Transverse colon (tissue), 4 donors: Measurements from ENCODE around the gene AVEN. TPM values are rescaled to one million over a fixed set of nuclear protein-coding genes. Genes with fewer than 3 reads are reported as not detected.

ENCODE experiments used
- DNase-seq: peaks from one replicate; pipeline ENCODE4 v3.0.0-alpha.2; 2019
- H3K27ac ChIP-seq, 4 donors: fragments of 200-600 bp; sonication (generic); 2 replicates each; pipeline ENCODE4 v1.5.1; 2016 to 2018; ENCODE audit warnings: inconsistent platforms in 4 of 4
- H3K27me3 ChIP-seq: fragments of 200-600 bp; sonication (generic); 2 replicates; pipeline ENCODE4 v1.5.1; 2017; ENCODE audit warnings: inconsistent platforms
- H3K36me3 ChIP-seq, 4 donors: fragments of 200-600 bp; sonication (generic); 2 replicates each; pipeline ENCODE4 v1.5.1; 2017 to 2019; ENCODE audit warnings: inconsistent platforms in 4 of 4
- H3K4me1 ChIP-seq, 4 donors: fragments of 200-600 bp; sonication (generic); 2 replicates each; pipeline ENCODE4 v1.5.1; 2017 to 2020; ENCODE audit warnings: inconsistent platforms in 4 of 4
- H3K4me3 ChIP-seq, 4 donors: fragments of 200-600 bp; sonication (generic); 1 replicate in 1 of 4; 2 replicates in 3 of 4; pipeline versions ENCODE4 v1.5.1 to v1.6.1; 2017 to 2019; ENCODE audit warnings: inconsistent platforms in 4 of 4
- H3K9me3 ChIP-seq, 2 donors: fragments of 200-600 bp; sonication (generic); 2 replicates each; pipeline ENCODE4 v1.5.1; 2017 to 2019; ENCODE audit warnings: inconsistent platforms in 2 of 2
- CTCF ChIP-seq, 5 experiments: fragments of 200-600 bp in 3 of 5; fragments of 450-650 bp in 2 of 5; sonication (generic) in 3 of 5; IDR thresholded peaks; 1 replicate in 2 of 5; 2 replicates in 3 of 5; pipeline ENCODE4 v1.5.1; 2016 to 2017; ENCODE audit warnings: antibody characterized with exemption in 5 of 5, inconsistent platforms in 3 of 5, mild to moderate bottlenecking in 2 of 5, moderate library complexity in 1 of 5
- EP300 ChIP-seq: sonication (generic); formaldehyde crosslinking; IDR thresholded peaks from one replicate; pipeline ENCODE4 v1.6.1; 2017; ENCODE audit warnings: antibody characterized with exemption, low read depth
- POLR2A ChIP-seq: fragments of 450-650 bp; IDR thresholded peaks from one replicate; pipeline ENCODE4 v1.6.1; 2016; ENCODE audit warnings: antibody characterized with exemption, mild to moderate bottlenecking, moderate library complexity
- POLR2AphosphoS5 ChIP-seq, 3 donors: sonication (generic); formaldehyde crosslinking; IDR thresholded peaks; one replicate each; pipeline ENCODE4 v1.6.1; 2016; ENCODE audit warnings: antibody characterized with exemption in 3 of 3
- WGBS, 2 donors: methylation state at CpG; one replicate each; pipeline ENCODE4 v1.1.5; 2018; ENCODE audit warnings: low coverage in 1 of 2; 5-methylcytosine and 5-hydroxymethylcytosine counted together
- in situ Hi-C, 4 donors: fragments of 200-750 bp; cut with MboI; loops; one replicate each; pipeline versions ENCODE4 v1.15.0 to v1.15.1; 2017; ENCODE audit warnings: low sequenced_read_pairs in 3 of 4, low pct_ligation_motif_present in 1 of 4, low pct_unique_long_range_greater_than_20kb in 1 of 4
- intact Hi-C: fragments of 100-400 bp; cut with DNase I; formaldehyde crosslinking; loops from one replicate; pipeline ENCODE4 v1.15.1; 2023; ENCODE audit warnings: low total_unique reads
- total RNA-seq, 4 donors: library from RNA; depleted of rRNA; stranded (reverse); fragments of >200 nt; gene quantifications; one replicate each; pipeline ENCODE4 v1.1.0, GENCODE V29; 2016

Gene AVEN
- total RNA-seq, 4 donors from 2014 or later = 4.9 to 21.3 (median 7.6) TPM

GRCh38 chr15:33987444-33987843 is 51.6 kb downstream of the AVEN start:
- no peak for DNase-seq
- in situ Hi-C loops = loop anchor here in 1 of 4 donors (25.0 kb wide), 1 partner anchor 250 kb away; no protein-coding TSS in a partner anchor
- Histone ChIP-seq H3K9me3 (no peaks in the 10 kb centered on the region), H3K4me1 (peaks cover 0 to 6% (median 0%) of the 10 kb centered on the region in 4 donors), H3K27ac (no peak overlapping the region), H3K36me3 (no peaks in the 10 kb centered on the region), H3K4me3 (no peak overlapping the region), H3K27me3 (no peaks in the 10 kb centered on the region)
- WGBS, 2 donors = 98 to 100% methylated on average over 2 to 3 of the region's 3 CpGs
- intact Hi-C loops = no loop called here
- TF ChIP-seq CTCF (IDR thresholded peaks at IDR 0.05) (no peak), POLR2A (no peak), POLR2AphosphoS5 (IDR thresholded peaks at IDR 0.05) (no peak), EP300 (no peak)

GRCh38 chr15:33985751-33986150 is 53.3 kb downstream of the AVEN start:
- in situ Hi-C loops = loop anchor here in 1 of 4 donors (25.0 kb wide), 1 partner anchor 248 kb away; no protein-coding TSS in a partner anchor
- TF ChIP-seq CTCF (IDR thresholded peaks at IDR 0.05) (no peak), EP300 (no peak), POLR2AphosphoS5 (IDR thresholded peaks at IDR 0.05) (no peak), POLR2A (no peak)
- WGBS, 2 donors = 67% methylated on average over 3 of the region's 3 CpGs; no CpG with 5 or more reads in 1 of the 2 donors

GRCh38 chr15:33985287-33985686 is 53.7 kb downstream of the AVEN start:
- in situ Hi-C loops (loop anchor here in 1 of 4 donors (25.0 kb wide), 1 partner anchor 248 kb away; no protein-coding TSS in a partner anchor), intact Hi-C loops (no loop called here)
- WGBS, 2 donors = 50 to 57% methylated on average over 1 of the region's 1 CpG
- no peak overlapping the region for H3K27ac ChIP-seq
- TF ChIP-seq POLR2A (no peak), POLR2AphosphoS5 (IDR thresholded peaks at IDR 0.05) (no peak), CTCF (IDR thresholded peaks at IDR 0.05) (no peak), EP300 (no peak)
- no peak for DNase-seq
- H3K36me3 ChIP-seq = no peaks in the 10 kb centered on the region
- no peaks in the 10 kb centered on the region for H3K9me3 ChIP-seq
- H3K27me3 ChIP-seq = no peaks in the 10 kb centered on the region
- peaks cover 0 to 6% (median 0%) of the 10 kb centered on the region in 4 donors for H3K4me1 ChIP-seq
- H3K4me3 ChIP-seq = no peak overlapping the region

More at GRCh38 chr15:33985751-33986150, 53.3 kb downstream of the AVEN start:
- DNase-seq = no peak
- Histone ChIP-seq H3K4me3 (no peak overlapping the region), H3K36me3 (no peaks in the 10 kb centered on the region), H3K27me3 (no peaks in the 10 kb centered on the region), H3K27ac (no peak overlapping the region), H3K4me1 (peaks cover 0 to 6% (median 0%) of the 10 kb centered on the region in 4 donors), H3K9me3 (no peaks in the 10 kb centered on the region)
- intact Hi-C loops = no loop called here

GRCh38 chr15:33982516-33982915 is 56.5 kb downstream of the AVEN start:
- intact Hi-C loops (no loop called here), in situ Hi-C loops (loop anchor here in 1 of 4 donors (25.0 kb wide), 1 partner anchor 245 kb away; no protein-coding TSS in a partner anchor)
- no peaks in the 10 kb centered on the region for H3K36me3 ChIP-seq
- no peak overlapping the region for H3K27ac ChIP-seq
- no peak overlapping the region for H3K4me3 ChIP-seq
- no peaks in the 10 kb centered on the region for H3K27me3 ChIP-seq
- no peak for TF ChIP-seq EP300
- TF ChIP-seq CTCF (IDR thresholded peaks at IDR 0.05) = no peak
- TF ChIP-seq POLR2AphosphoS5 (IDR thresholded peaks at IDR 0.05) = no peak
- TF ChIP-seq POLR2A = no peak
- no peak for DNase-seq
- no peaks in the 10 kb centered on the region for H3K9me3 ChIP-seq
- WGBS, 2 donors = 74 to 80% methylated on average over 1 of the region's 1 CpG
- H3K4me1 ChIP-seq = peaks cover 0 to 6% (median 0%) of the 10 kb centered on the region in 4 donors
